ENCODE results near the gene USP48. TPM values are rescaled to one million over a fixed set of nuclear protein-coding genes. Genes with fewer than 3 reads are reported as not detected.
A peak's percentile ranks its signal among the peaks of the same experiment; 100 is the strongest.

USP48 gene
- total and polyA plus RNA-seq, 2 of the 8 experiments (the other 6 are each of a cell fraction or from before 2014, with no cell fraction given) = 12.8 to 83.5 TPM

GRCh38 chr1:21633141-21633755, 149.7 kb downstream of the USP48 start:
- H2BK12ac ChIP-seq (ENCODE audit: low read depth, low read length) = no peak overlapping the region
- H3K79me1 ChIP-seq (ENCODE audit: low read depth, low read length) = no peaks in the 10 kb centered on the region
- no peak overlapping the region for H4K8ac ChIP-seq (ENCODE audit: extremely low read depth, insufficient read depth, low read length)
- H3K23me2 ChIP-seq (ENCODE audit: low read depth, low read length) = 0 out of 2 replicates have a peak, but pooled peaks cover 2% of the 10 kb centered on the region
- no peak overlapping the region for H2BK120ac ChIP-seq (replicated peaks; ENCODE audit: low read depth, low read length)
- H3K23ac ChIP-seq (ENCODE audit: insufficient read length) = no peak overlapping the region
- 80% methylated on average over 6 of the region's 7 CpGs; no CpG with 5 or more reads in 1 of the 2 experiments for WGBS, 2 experiments (ENCODE audit: extremely low coverage in 1 of 2, insufficient coverage in 1 of 2, insufficient read length in 1 of 2, insufficient replicate concordance in 2 of 2, low coverage in 1 of 2, low lambda C conversion rate in 2 of 2, missing lambda C conversion rate in 1 of 2)
- no peaks in the 10 kb centered on the region for H3K27me3 ChIP-seq (replicated peaks in 1 of 4; ENCODE audit: control insufficient read depth in 3 of 4, extremely low read depth in 1 of 4, insufficient read depth in 3 of 4, low read length in 3 of 4)
- peaks cover 5 to 30% (median 16%) of the 10 kb centered on the region in 4 experiments for H3K4me1 ChIP-seq (replicated peaks in 1 of 4; ENCODE audit: control insufficient read depth in 3 of 4, insufficient read depth in 4 of 4, low read length in 3 of 4)
- H2BK20ac ChIP-seq (ENCODE audit: low read length) = no peak overlapping the region
- H3K79me2 ChIP-seq (ENCODE audit: control insufficient read depth in 1 of 2, insufficient read depth in 2 of 2, low read length in 2 of 2) = no peaks in the 10 kb centered on the region
- no peaks in the 10 kb centered on the region for H3K9me3 ChIP-seq (ENCODE audit: insufficient read depth in 2 of 2, low read depth in 1 of 2, low read length in 1 of 2)
- no peak overlapping the region for H2AK5ac ChIP-seq (ENCODE audit: low read depth, low read length)
- H3K9ac ChIP-seq (replicated peaks in 1 of 4; ENCODE audit: extremely low read depth in 1 of 4, low read depth in 3 of 4, low read length in 3 of 4) = no peak overlapping the region
- FAIRE-seq (no peak), DNase-seq (ENCODE audit: low read depth in 1 of 2, low spot score in 2 of 2) (no peak)
- no peak overlapping the region for H3K56ac ChIP-seq (replicated peaks; ENCODE audit: insufficient read length, low read depth, low read length)
- TF ChIP-seq SP1 (IDR thresholded peaks at IDR 0.05; ENCODE audit: low read depth, low read length) = no peak
- TF ChIP-seq TAF1 (IDR thresholded peaks at IDR 0.05; ENCODE audit: low read depth, low read length) = no peak
- no peak for TF ChIP-seq TBP (IDR thresholded peaks at IDR 0.05; ENCODE audit: low read depth, low read length)
- no peak for TF ChIP-seq POLR2A (IDR thresholded peaks at IDR 0.05; ENCODE audit: control extremely low read depth in 1 of 2, low read depth in 2 of 2, low read length in 2 of 2)
- TF ChIP-seq KDM1A (IDR thresholded peaks at IDR 0.05; ENCODE audit: borderline replicate concordance, low read length) = no peak
- TF ChIP-seq ATF3 (IDR thresholded peaks at IDR 0.05; ENCODE audit: insufficient read depth, low read depth, low read length) = no peak
- no peak for TF ChIP-seq SRF (IDR thresholded peaks at IDR 0.05; ENCODE audit: low read depth, low read length)
- no peak overlapping the region for H2BK5ac ChIP-seq (ENCODE audit: low read depth, low read length)
- no peak overlapping the region for H3K27ac ChIP-seq (ENCODE audit: low read depth, low read length)
- ChIA-PET CTCF (ENCODE audit: partially characterized antibody) (interaction anchor here (1.5 kb wide), 2 partner anchors 31 to 37 kb away, joined by 3 to 4 read pairs; no protein-coding TSS in a partner anchor), POLR2A (ENCODE audit: partially characterized antibody) (no interaction called here)
- no peak overlapping the region for H3K18ac ChIP-seq (ENCODE audit: extremely low read depth, low read length)
- H3K36me3 ChIP-seq (ENCODE audit: control insufficient read depth in 2 of 4, insufficient read depth in 4 of 4, low read length in 3 of 4) = no peaks in the 10 kb centered on the region
- no peak overlapping the region for H3K4me3 ChIP-seq (ENCODE audit: extremely low read depth in 1 of 4, insufficient read depth in 2 of 4, low read depth in 3 of 4, low read length in 4 of 4)
- H4K20me1 ChIP-seq (replicated peaks in 1 of 2; ENCODE audit: control insufficient read depth in 1 of 2, insufficient read depth in 2 of 2, low read length in 2 of 2) = no peaks in the 10 kb centered on the region
- H4K91ac ChIP-seq (replicated peaks; ENCODE audit: insufficient read length, low read length) = no peak overlapping the region
- H3K4me2 ChIP-seq (ENCODE audit: insufficient read depth in 1 of 2, low read depth in 2 of 2, low read length in 2 of 2) = no peak overlapping the region
- H2BK15ac ChIP-seq (ENCODE audit: low read length) = peak overlapping the region; percentile 19
- H2AFZ ChIP-seq (ENCODE audit: low read length) = no peak overlapping the region
- no peak overlapping the region for H3K4ac ChIP-seq (replicated peaks; ENCODE audit: insufficient read length, low read depth, low read length)
- no peak overlapping the region for H3K14ac ChIP-seq (ENCODE audit: insufficient read length)
- H4K5ac ChIP-seq (ENCODE audit: insufficient read length, low read depth, low read length) = no peak overlapping the region
